GM23248 (cell line): ENCODE data around the gene SURF6.

Source experiments
- EZH2 ChIP-seq: fragments of 200-600 bp; sonication (generic); IDR thresholded peaks from 2 replicates; pipeline ENCODE4 v1.6.1; 2018; ENCODE audit warnings: antibody characterized with exemption, mild to moderate bottlenecking; ENCODE audit not compliant: insufficient read depth, poor library complexity, severe bottlenecking
- EZH2phosphoT487 ChIP-seq: fragments of 200-600 bp; sonication (generic); IDR thresholded peaks from 2 replicates; pipeline ENCODE4 v1.6.1; 2018; ENCODE audit warnings: antibody characterized with exemption, moderate library complexity, mild to moderate bottlenecking, low read depth; ENCODE audit not compliant: insufficient read depth

DNA sequence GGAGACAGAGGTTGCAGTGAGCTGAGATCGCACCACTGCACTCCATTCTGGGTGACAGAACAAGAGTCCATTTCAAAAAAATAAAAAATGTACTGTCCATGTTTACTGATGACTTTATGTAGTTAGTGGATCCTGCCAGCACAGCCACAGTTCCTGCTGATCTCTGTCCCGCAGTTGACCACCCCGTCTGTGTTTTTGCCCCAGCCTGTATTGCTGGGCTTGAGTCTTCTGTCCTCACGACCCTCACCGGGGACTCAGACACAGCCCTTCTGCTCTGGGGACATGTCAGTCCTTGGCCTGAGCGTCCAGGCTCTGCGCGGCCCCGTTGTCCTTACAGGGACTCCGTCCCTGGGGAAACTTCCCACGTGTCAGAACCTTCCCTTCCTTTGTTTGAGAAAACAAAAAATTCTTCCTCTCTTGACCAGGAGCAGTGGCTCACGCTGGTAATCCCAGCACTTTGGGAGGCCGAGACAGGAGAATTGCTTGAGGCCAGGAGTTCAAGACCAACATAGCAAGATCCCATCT is 14.5 kb downstream of the SURF6 start:
- TF ChIP-seq EZH2 = no peak
- no peak for TF ChIP-seq EZH2phosphoT487
